Hepatocyte (in vitro differentiated cells): ENCODE results near the gene MACROD2. TPM values are rescaled to one million over a fixed set of nuclear protein-coding genes. Genes with fewer than 3 reads are reported as not detected.

Experiments used
- DNase-seq: peaks from one replicate; pipeline ENCODE4 v3.0.0-alpha.2; 2016; ENCODE audit warnings: low spot score
- H2AFZ ChIP-seq: fragments of 200-600 bp; sonication (generic); 2 replicates; pipeline ENCODE4 v1.6.0; 2016; ENCODE audit warnings: antibody characterized with exemption, mild to moderate bottlenecking
- H3K27ac ChIP-seq: fragments of 200-600 bp; sonication (generic); 2 replicates; pipeline ENCODE4 v1.5.1; 2016; ENCODE audit warnings: mild to moderate bottlenecking
- H3K27me3 ChIP-seq: fragments of 200-600 bp; sonication (generic); 2 replicates; pipeline ENCODE4 v1.6.1; 2016
- H3K36me3 ChIP-seq: fragments of 200-600 bp; sonication (generic); replicated peaks from 2 replicates; pipeline ENCODE4 v1.5.1; 2016; ENCODE audit warnings: low read depth; ENCODE audit not compliant: insufficient read depth
- H3K4me1 ChIP-seq: fragments of 200-600 bp; sonication (generic); 2 replicates; pipeline ENCODE4 v1.5.1; 2016; ENCODE audit warnings: mild to moderate bottlenecking, moderate library complexity; ENCODE audit not compliant: insufficient read depth
- H3K4me2 ChIP-seq: fragments of 200-600 bp; sonication (generic); 2 replicates; pipeline ENCODE4 v1.6.0; 2016
- H3K4me3 ChIP-seq: fragments of 200-600 bp; sonication (generic); 2 replicates; pipeline ENCODE4 v1.5.1; 2016; ENCODE audit warnings: mild to moderate bottlenecking
- H3K79me2 ChIP-seq: fragments of 200-600 bp; sonication (generic); 2 replicates; pipeline ENCODE4 v1.6.0; 2017; ENCODE audit warnings: mild to moderate bottlenecking
- H3K9me2 ChIP-seq: fragments of 200-600 bp; sonication (generic); replicated peaks from 2 replicates; pipeline ENCODE4 v1.6.0; 2017; ENCODE audit warnings: mild to moderate bottlenecking; ENCODE audit not compliant: insufficient read depth
- H3K9me3 ChIP-seq: fragments of 200-600 bp; sonication (generic); 2 replicates; pipeline ENCODE4 v1.5.1; 2016; ENCODE audit warnings: low read depth, mild to moderate bottlenecking
- H4K20me1 ChIP-seq: fragments of 200-600 bp; sonication (generic); 2 replicates; pipeline ENCODE4 v1.6.0; 2016; ENCODE audit warnings: mild to moderate bottlenecking; ENCODE audit not compliant: insufficient read depth, poor library complexity, severe bottlenecking
- CTCF ChIP-seq: fragments of 200-600 bp; sonication (generic); IDR thresholded peaks from 2 replicates; pipeline ENCODE4 v1.5.1; 2016; ENCODE audit warnings: antibody characterized with exemption, mild to moderate bottlenecking; ENCODE audit not compliant: poor library complexity
- EZH2 ChIP-seq: fragments of 200-600 bp; sonication (generic); IDR thresholded peaks from 2 replicates; pipeline ENCODE4 v1.6.1; 2016; ENCODE audit warnings: antibody characterized with exemption, mild to moderate bottlenecking, borderline replicate concordance
- EZH2phosphoT487 ChIP-seq: fragments of 200-600 bp; sonication (generic); IDR thresholded peaks from one replicate; pipeline ENCODE4 v1.6.1; 2018; ENCODE audit warnings: antibody characterized with exemption, mild to moderate bottlenecking, low read depth, moderate library complexity; ENCODE audit not compliant: unreplicated experiment, severe bottlenecking
- WGBS: methylation state at CpG from one replicate; pipeline ENCODE4 v1.1.6; 2016; ENCODE audit warnings: low lambda C conversion rate; ENCODE audit errors: missing lambda C conversion rate; 5-methylcytosine and 5-hydroxymethylcytosine counted together
- polyA plus RNA-seq: library from polyadenylated mRNA; unstranded; fragments of >200 nt; fragmentation: Nextera tagmentation; extraction: Ambion mirVana; gene quantifications from 2 replicates; pipeline ENCODE4 v1.2.1, GENCODE V29; 2016
- total RNA-seq: library from RNA; depleted of rRNA; stranded (reverse); fragments of >200 nt; gene quantifications from 2 replicates; pipeline ENCODE4 v1.2.3, GENCODE V29; 2014

Gene MACROD2
- total and polyA plus RNA-seq, 2 experiments from 2014 or later = 2.4 to 3.1 TPM

- H3K9me3 ChIP-seq = no peaks in the 10 kb centered on the region
- no peaks in the 10 kb centered on the region for H3K79me2 ChIP-seq
- DNase-seq = no peak
- no peak overlapping the region for H3K4me2 ChIP-seq
- no peaks in the 10 kb centered on the region for H4K20me1 ChIP-seq
- WGBS = 90% methylated on average over 8 of the region's 8 CpGs
- TF ChIP-seq EZH2phosphoT487 (no peak), CTCF (no peak), EZH2 (no peak)
- H3K4me1 ChIP-seq = peaks cover 20% of the 10 kb centered on the region
- no peaks in the 10 kb centered on the region for H3K27me3 ChIP-seq
- H2AFZ ChIP-seq = no peak overlapping the region
- peak overlapping the region; percentile 41 for H3K27ac ChIP-seq
- no peaks in the 10 kb centered on the region for H3K36me3 ChIP-seq
- no peak overlapping the region for H3K4me3 ChIP-seq
- no peaks in the 10 kb centered on the region for H3K9me2 ChIP-seq
Observed at GRCh38 chr20:15653396-15654207, 1658.3 kb downstream of the MACROD2 start.

GRCh38 chr20:15654208-15654649 is 1658.9 kb downstream of the MACROD2 start:
- Histone ChIP-seq H3K9me2 (no peaks in the 10 kb centered on the region), H3K79me2 (no peaks in the 10 kb centered on the region), H3K27ac (peak overlapping the region; percentile 65), H3K4me1 (peaks cover 20% of the 10 kb centered on the region), H3K36me3 (no peaks in the 10 kb centered on the region), H2AFZ (no peak overlapping the region), H4K20me1 (no peaks in the 10 kb centered on the region), H3K27me3 (no peaks in the 10 kb centered on the region), H3K4me3 (no peak overlapping the region), H3K9me3 (no peaks in the 10 kb centered on the region), H3K4me2 (no peak overlapping the region)
- WGBS = 66% methylated on average over 2 of the region's 2 CpGs
- DNase-seq = peak; percentile 72
- TF ChIP-seq CTCF = peak; percentile 53
- TF ChIP-seq EZH2phosphoT487 = no peak

- Histone ChIP-seq H3K9me2 (no peaks in the 10 kb centered on the region), H2AFZ (no peak overlapping the region), H4K20me1 (no peaks in the 10 kb centered on the region), H3K4me3 (no peak overlapping the region), H3K79me2 (no peaks in the 10 kb centered on the region), H3K36me3 (no peaks in the 10 kb centered on the region), H3K27ac (peak overlapping the region; percentile 65), H3K27me3 (no peaks in the 10 kb centered on the region), H3K4me2 (peak overlapping the region; percentile 26), H3K4me1 (peaks cover 20% of the 10 kb centered on the region), H3K9me3 (no peaks in the 10 kb centered on the region)
- 60% methylated on average over 7 of the region's 7 CpGs for WGBS
- TF ChIP-seq CTCF (no peak), EZH2 (no peak), EZH2phosphoT487 (no peak)
- no peak for DNase-seq
Observed at GRCh38 chr20:15655295-15655874, 1660.1 kb downstream of the MACROD2 start.
